ENCODE results near the gene RSF1. TPM values are rescaled to one million over a fixed set of nuclear protein-coding genes. Genes with fewer than 3 reads are reported as not detected.

Gene RSF1
- total RNA-seq, 1 experiment from 2014 or later = 43.1 TPM

DNA sequence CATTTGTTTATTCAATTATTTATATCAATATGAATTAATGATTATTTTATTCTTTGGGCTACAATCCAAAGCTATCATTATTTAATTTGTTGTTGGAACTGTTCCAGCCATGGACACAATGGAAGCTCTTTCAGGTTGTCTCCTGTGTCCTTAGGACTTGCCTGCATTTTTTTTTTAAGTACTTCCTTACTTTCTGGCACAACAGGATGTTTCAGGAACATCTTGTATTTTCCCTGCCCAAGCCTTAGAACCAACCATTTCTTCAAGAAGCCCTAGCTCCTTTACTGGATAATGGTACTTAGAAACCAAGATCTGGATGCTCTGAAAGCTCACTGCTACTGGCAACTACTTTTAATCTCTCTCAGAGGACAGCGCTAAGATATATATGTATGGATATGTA is 125.1 kb downstream of the RSF1 start:
- H3K9me2 ChIP-seq (ENCODE audit: insufficient read depth) = no peaks in the 10 kb centered on the region
- POLR2A ChIA-PET = no interaction called here
- no peak overlapping the region for H3K9ac ChIP-seq (ENCODE audit: low read length)
- TF ChIP-seq POLR2A (IDR thresholded peaks at IDR 0.05; ENCODE audit: borderline replicate concordance, extremely low read depth, insufficient read depth, insufficient read length) (no peak), EZH2 (IDR thresholded peaks at IDR 0.05) (no peak), EZH2phosphoT487 (IDR thresholded peaks at IDR 0.05; ENCODE audit: borderline replicate concordance) (no peak), ZNF274 (IDR thresholded peaks at IDR 0.05; ENCODE audit: low read depth, low read length) (no peak), CEBPB (IDR thresholded peaks at IDR 0.05; ENCODE audit: low read depth) (no peak), TCF7L2 (IDR thresholded peaks at IDR 0.05; ENCODE audit: borderline replicate concordance, extremely low read depth, insufficient read depth, insufficient read length) (no peak)
- TF ChIP-seq, protein P1, sequence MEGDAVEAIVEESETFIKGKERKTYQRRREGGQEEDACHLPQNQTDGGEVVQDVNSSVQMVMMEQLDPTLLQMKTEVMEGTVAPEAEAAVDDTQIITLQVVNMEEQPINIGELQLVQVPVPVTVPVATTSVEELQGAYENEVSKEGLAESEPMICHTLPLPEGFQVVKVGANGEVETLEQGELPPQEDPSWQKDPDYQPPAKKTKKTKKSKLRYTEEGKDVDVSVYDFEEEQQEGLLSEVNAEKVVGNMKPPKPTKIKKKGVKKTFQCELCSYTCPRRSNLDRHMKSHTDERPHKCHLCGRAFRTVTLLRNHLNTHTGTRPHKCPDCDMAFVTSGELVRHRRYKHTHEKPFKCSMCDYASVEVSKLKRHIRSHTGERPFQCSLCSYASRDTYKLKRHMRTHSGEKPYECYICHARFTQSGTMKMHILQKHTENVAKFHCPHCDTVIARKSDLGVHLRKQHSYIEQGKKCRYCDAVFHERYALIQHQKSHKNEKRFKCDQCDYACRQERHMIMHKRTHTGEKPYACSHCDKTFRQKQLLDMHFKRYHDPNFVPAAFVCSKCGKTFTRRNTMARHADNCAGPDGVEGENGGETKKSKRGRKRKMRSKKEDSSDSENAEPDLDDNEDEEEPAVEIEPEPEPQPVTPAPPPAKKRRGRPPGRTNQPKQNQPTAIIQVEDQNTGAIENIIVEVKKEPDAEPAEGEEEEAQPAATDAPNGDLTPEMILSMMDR (IDR thresholded peaks at IDR 0.05 in 2 of 3, conservative IDR thresholded peaks at IDR 0.05 in 1 of 3; ENCODE audit: borderline replicate concordance in 1 of 3, insufficient read depth in 1 of 3, low read depth in 2 of 3, low read length in 2 of 3) = no peak
- no peaks in the 10 kb centered on the region for H3K4me1 ChIP-seq (ENCODE audit: control insufficient read depth in 1 of 2, insufficient read depth in 2 of 2, low read length in 2 of 2)
- peaks cover 9 to 13% of the 10 kb centered on the region in 2 experiments; a peak in 3 of 4 replicates for H3K36me3 ChIP-seq (ENCODE audit: control insufficient read depth in 1 of 2, insufficient read depth in 2 of 2, low read length in 2 of 2)
- H3K9me3 ChIP-seq (ENCODE audit: control insufficient read depth in 1 of 2, insufficient read depth in 1 of 2, low read depth in 1 of 2, low read length in 2 of 2) = no peaks in the 10 kb centered on the region
- no peak overlapping the region for H3K27ac ChIP-seq (ENCODE audit: low read depth, low read length)
- intact Hi-C loops (cut with micrococcal nuclease) = no loop called here
- BruUV-seq (replicated peaks) = no TSS peak
- ATAC-seq = no peak
- no peaks in the 10 kb centered on the region for H3K79me2 ChIP-seq (ENCODE audit: insufficient read depth, low read length)
- CTCF ChIA-PET = no interaction called here
- no peak for DNase-seq (ENCODE audit: low read depth, low spot score)
- H2AFZ ChIP-seq (ENCODE audit: low read depth, low read length, poor library complexity, severe bottlenecking) = no peak overlapping the region
- H3K4me3 ChIP-seq (replicated peaks in 1 of 2; ENCODE audit: low read depth in 1 of 2, low read length in 2 of 2) = no peak overlapping the region
- no peaks in the 10 kb centered on the region; the same call in 1 of the 2 replicates for H4K20me1 ChIP-seq (ENCODE audit: insufficient read depth)
- RAD21 ChIA-PET (ENCODE audit: low non-redundant PET in 1 of 2, low total read pairs in 2 of 2, uncharacterized antibody in 2 of 2, unreplicated experiment in 2 of 2) = no interaction called here
- no peaks in the 10 kb centered on the region for H3K27me3 ChIP-seq (ENCODE audit: insufficient read depth, low read length)
- H3K4me2 ChIP-seq (ENCODE audit: low read length) = no peak overlapping the region

DNA sequence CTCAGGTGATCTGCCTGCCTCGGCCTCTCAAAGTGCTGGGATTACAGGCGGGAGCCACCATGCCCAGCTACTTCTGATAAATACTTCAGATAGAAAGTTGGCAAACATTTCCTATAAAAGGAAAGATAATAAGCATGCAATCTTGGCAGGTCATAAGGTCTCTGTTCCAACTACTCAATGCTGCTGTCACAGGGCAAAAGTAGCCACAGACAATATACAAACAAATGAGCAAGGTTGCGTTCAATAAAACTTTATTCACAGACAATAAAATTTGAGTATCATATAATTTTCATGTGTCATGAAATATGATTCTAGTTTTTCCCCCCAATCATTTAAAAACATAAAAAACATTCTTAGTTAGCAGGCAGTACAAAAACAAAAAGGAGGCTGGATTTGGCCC is 129.9 kb downstream of the RSF1 start:
- Histone ChIP-seq H2AFZ (ENCODE audit: low read depth, low read length, poor library complexity, severe bottlenecking) (no peak overlapping the region), H4K20me1 (ENCODE audit: insufficient read depth) (no peaks in the 10 kb centered on the region; the same call in 1 of the 2 replicates), H3K27me3 (ENCODE audit: insufficient read depth, low read length) (no peaks in the 10 kb centered on the region), H3K9ac (ENCODE audit: low read length) (no peak overlapping the region), H3K79me2 (ENCODE audit: insufficient read depth, low read length) (no peaks in the 10 kb centered on the region), H3K4me1 (ENCODE audit: control insufficient read depth in 1 of 2, insufficient read depth in 2 of 2, low read length in 2 of 2) (no peaks in the 10 kb centered on the region), H3K9me3 (ENCODE audit: control insufficient read depth in 1 of 2, insufficient read depth in 1 of 2, low read depth in 1 of 2, low read length in 2 of 2) (no peaks in the 10 kb centered on the region), H3K9me2 (ENCODE audit: insufficient read depth) (no peaks in the 10 kb centered on the region), H3K27ac (ENCODE audit: low read depth, low read length) (no peak overlapping the region), H3K4me2 (ENCODE audit: low read length) (no peak overlapping the region), H3K4me3 (replicated peaks in 1 of 2; ENCODE audit: low read depth in 1 of 2, low read length in 2 of 2) (no peak overlapping the region), H3K36me3 (ENCODE audit: control insufficient read depth in 1 of 2, insufficient read depth in 2 of 2, low read length in 2 of 2) (peaks cover 4 to 9% of the 10 kb centered on the region in 2 experiments; a peak in 1 of 4 replicates)
- CTCF ChIA-PET = no interaction called here
- TF ChIP-seq SIN3A (IDR thresholded peaks at IDR 0.05; ENCODE audit: low read depth) (no peak), ZFX (IDR thresholded peaks at IDR 0.05) (no peak)
- intact Hi-C loops (cut with micrococcal nuclease) = no loop called here
- ATAC-seq = no peak
- RAD21 ChIA-PET (ENCODE audit: low non-redundant PET in 1 of 2, low total read pairs in 2 of 2, uncharacterized antibody in 2 of 2, unreplicated experiment in 2 of 2) = no interaction called here
- no peak for DNase-seq (ENCODE audit: low read depth, low spot score)
- POLR2A ChIA-PET = no interaction called here
- BruUV-seq (replicated peaks) = no TSS peak

Data from HCT116 (cell line).